Upper lobe of right lung (tissue), 1 donor: ENCODE measurements around the gene COPG2. TPM values are rescaled to one million over a fixed set of nuclear protein-coding genes. Genes with fewer than 3 reads are reported as not detected.

Experiments used
- ATAC-seq: fragments of 200-7000 bp; cut with Tn5 transposase; one replicate; pipeline ENCODE4 v1.9.1; 2020; ENCODE audit warnings: mild to moderate bottlenecking, moderate library complexity
- DNase-seq: peaks from one replicate; pipeline ENCODE4 v3.0.0-alpha.2; 2020
- H3K27ac ChIP-seq: fragments of 200-600 bp; one replicate; pipeline ENCODE4 v1.8.0; 2022
- H3K27me3 ChIP-seq: fragments of 200-600 bp; one replicate; pipeline ENCODE4 v1.8.0; 2022; ENCODE audit warnings: mild to moderate bottlenecking
- H3K36me3 ChIP-seq: fragments of 200-600 bp; one replicate; pipeline ENCODE4 v1.8.0; 2022
- H3K4me1 ChIP-seq: fragments of 200-600 bp; one replicate; pipeline ENCODE4 v1.8.0; 2022
- H3K4me3 ChIP-seq: fragments of 200-600 bp; one replicate; pipeline ENCODE4 v1.8.0; 2022; ENCODE audit warnings: mild to moderate bottlenecking
- H3K9me3 ChIP-seq: fragments of 200-600 bp; one replicate; pipeline ENCODE4 v1.8.0; 2022
- CTCF ChIP-seq: fragments of 200-600 bp; IDR thresholded peaks from one replicate; pipeline ENCODE4 v1.8.0; 2022; ENCODE audit warnings: antibody characterized with exemption
- intact Hi-C: fragments of 100-400 bp; cut with DNase I; formaldehyde crosslinking; loops from one replicate; pipeline ENCODE4 v1.11.0; 2022
- microRNA-seq: library from miRNA; unstranded; fragments of <30 nt; microRNA quantifications from one replicate; pipeline ENCODE4 v1.2.0, GENCODE V29; 2020; ENCODE audit warnings: borderline microRNAs expressed
- total RNA-seq: library from RNA; stranded (reverse); fragmentation: NEBNext Ultra II Directional; extraction: Animal tissue kit (Norgen Biotek cat#: 25700); gene quantifications from one replicate; pipeline ENCODE4 v1.2.1, GENCODE V29; 2021
- donor health status: DM: no; HTN: yes; CAD: no; lungs with severe emphysema.

COPG2 gene
- total RNA-seq, 1 donor from 2014 or later = 16.3 TPM

GRCh38 chr7:130461272-130461671 is 207.3 kb downstream of the COPG2 start:
- no peaks in the 10 kb centered on the region for H3K9me3 ChIP-seq
- no peak overlapping the region for H3K27ac ChIP-seq
- TF ChIP-seq CTCF = no peak
- no peaks in the 10 kb centered on the region for H3K27me3 ChIP-seq
- DNase-seq (no peak), ATAC-seq (no peak)
- no peaks in the 10 kb centered on the region for H3K36me3 ChIP-seq
- no peak overlapping the region for H3K4me3 ChIP-seq
- intact Hi-C loops = no loop called here
- no peaks in the 10 kb centered on the region for H3K4me1 ChIP-seq

- H3K27me3 ChIP-seq = no peaks in the 10 kb centered on the region
- intact Hi-C loops = no loop called here
- TF ChIP-seq CTCF = no peak
These were observed 210.3 kb downstream of the COPG2 start for GRCh38 chr7:130458257-130458656.

More at GRCh38 chr7:130458257-130458656, 210.3 kb downstream of the COPG2 start:
- H3K4me1 ChIP-seq = no peaks in the 10 kb centered on the region
- DNase-seq = no peak
- no peaks in the 10 kb centered on the region for H3K36me3 ChIP-seq
- no peak overlapping the region for H3K27ac ChIP-seq
- ATAC-seq = no peak
- H3K9me3 ChIP-seq = no peaks in the 10 kb centered on the region
- no peak overlapping the region for H3K4me3 ChIP-seq

Small RNAs within 50 kb of the gene (microRNA-seq; reads per million reads assigned to microRNA genes)
- 3,121 reads per million, percentile 90 among the genes with 10 or more reads in this experiment for gene MIR335

Other genes with a start within 250 kb of the COPG2 start
- gene CEP41, start 227.7 kb downstream of the COPG2 start, total RNA-seq = 11.3 TPM
- gene MEST, start 176.7 kb downstream of the COPG2 start, total RNA-seq = 57.5 TPM
- not detected for gene TSGA13, start 17.8 kb upstream of the COPG2 start, total RNA-seq
- gene KLF14, start 65.5 kb upstream of the COPG2 start, total RNA-seq = not detected